ENCODE results near the gene XPO5.

- TF ChIP-seq POLR2A (IDR thresholded peaks at IDR 0.05), result no peak
- TF ChIP-seq CTCF (IDR thresholded peaks at IDR 0.05 in 8 of 11, conservative IDR thresholded peaks at IDR 0.05 in 3 of 11), result no peak
These were observed 24.8 kb upstream of the XPO5 start for GRCh38 chr6:43600595-43600994.
